ENCODE measurements around the gene PUM1. TPM values are rescaled to one million over a fixed set of nuclear protein-coding genes. Genes with fewer than 3 reads are reported as not detected.

PUM1 gene
- total RNA-seq, 1 experiment from 2014 or later: 109 TPM

DNA sequence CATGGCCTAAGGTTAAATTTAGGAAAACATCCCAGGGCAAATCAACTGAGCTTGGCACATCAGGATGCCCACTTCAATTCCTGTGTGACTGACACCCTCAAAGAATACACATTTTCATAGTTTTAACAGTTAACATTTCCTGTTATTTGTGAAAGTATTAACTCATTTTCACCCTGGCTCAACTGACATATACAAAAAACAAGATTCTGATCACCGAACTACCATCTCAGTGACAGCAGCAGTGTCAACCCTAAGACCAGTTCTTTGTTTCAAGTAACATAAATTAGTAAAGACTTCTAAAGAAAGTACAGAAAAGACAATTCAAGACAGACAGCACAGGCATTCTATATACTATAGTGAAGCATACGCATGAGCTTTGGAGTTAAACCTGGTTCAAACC is 88.0 kb downstream of the PUM1 start:
- TF ChIP-seq, protein P1, sequence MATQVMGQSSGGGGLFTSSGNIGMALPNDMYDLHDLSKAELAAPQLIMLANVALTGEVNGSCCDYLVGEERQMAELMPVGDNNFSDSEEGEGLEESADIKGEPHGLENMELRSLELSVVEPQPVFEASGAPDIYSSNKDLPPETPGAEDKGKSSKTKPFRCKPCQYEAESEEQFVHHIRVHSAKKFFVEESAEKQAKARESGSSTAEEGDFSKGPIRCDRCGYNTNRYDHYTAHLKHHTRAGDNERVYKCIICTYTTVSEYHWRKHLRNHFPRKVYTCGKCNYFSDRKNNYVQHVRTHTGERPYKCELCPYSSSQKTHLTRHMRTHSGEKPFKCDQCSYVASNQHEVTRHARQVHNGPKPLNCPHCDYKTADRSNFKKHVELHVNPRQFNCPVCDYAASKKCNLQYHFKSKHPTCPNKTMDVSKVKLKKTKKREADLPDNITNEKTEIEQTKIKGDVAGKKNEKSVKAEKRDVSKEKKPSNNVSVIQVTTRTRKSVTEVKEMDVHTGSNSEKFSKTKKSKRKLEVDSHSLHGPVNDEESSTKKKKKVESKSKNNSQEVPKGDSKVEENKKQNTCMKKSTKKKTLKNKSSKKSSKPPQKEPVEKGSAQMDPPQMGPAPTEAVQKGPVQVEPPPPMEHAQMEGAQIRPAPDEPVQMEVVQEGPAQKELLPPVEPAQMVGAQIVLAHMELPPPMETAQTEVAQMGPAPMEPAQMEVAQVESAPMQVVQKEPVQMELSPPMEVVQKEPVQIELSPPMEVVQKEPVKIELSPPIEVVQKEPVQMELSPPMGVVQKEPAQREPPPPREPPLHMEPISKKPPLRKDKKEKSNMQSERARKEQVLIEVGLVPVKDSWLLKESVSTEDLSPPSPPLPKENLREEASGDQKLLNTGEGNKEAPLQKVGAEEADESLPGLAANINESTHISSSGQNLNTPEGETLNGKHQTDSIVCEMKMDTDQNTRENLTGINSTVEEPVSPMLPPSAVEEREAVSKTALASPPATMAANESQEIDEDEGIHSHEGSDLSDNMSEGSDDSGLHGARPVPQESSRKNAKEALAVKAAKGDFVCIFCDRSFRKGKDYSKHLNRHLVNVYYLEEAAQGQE (IDR thresholded peaks at IDR 0.05; ENCODE audit: insufficient read depth in 1 of 2, low read depth in 2 of 2, low read length in 1 of 2): no peak
- TF ChIP-seq TCF7L2 (IDR thresholded peaks at IDR 0.05; ENCODE audit: low read depth, low read length) (no peak), POLR2AphosphoS5 (IDR thresholded peaks at IDR 0.05; ENCODE audit: low read depth, low read length) (no peak), SIN3A (IDR thresholded peaks at IDR 0.05; ENCODE audit: borderline replicate concordance, insufficient read depth, low read depth, low read length) (no peak)
- TF ChIP-seq, protein P2, sequence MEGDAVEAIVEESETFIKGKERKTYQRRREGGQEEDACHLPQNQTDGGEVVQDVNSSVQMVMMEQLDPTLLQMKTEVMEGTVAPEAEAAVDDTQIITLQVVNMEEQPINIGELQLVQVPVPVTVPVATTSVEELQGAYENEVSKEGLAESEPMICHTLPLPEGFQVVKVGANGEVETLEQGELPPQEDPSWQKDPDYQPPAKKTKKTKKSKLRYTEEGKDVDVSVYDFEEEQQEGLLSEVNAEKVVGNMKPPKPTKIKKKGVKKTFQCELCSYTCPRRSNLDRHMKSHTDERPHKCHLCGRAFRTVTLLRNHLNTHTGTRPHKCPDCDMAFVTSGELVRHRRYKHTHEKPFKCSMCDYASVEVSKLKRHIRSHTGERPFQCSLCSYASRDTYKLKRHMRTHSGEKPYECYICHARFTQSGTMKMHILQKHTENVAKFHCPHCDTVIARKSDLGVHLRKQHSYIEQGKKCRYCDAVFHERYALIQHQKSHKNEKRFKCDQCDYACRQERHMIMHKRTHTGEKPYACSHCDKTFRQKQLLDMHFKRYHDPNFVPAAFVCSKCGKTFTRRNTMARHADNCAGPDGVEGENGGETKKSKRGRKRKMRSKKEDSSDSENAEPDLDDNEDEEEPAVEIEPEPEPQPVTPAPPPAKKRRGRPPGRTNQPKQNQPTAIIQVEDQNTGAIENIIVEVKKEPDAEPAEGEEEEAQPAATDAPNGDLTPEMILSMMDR (IDR thresholded peaks at IDR 0.05): no peak
- no peak for DNase-seq (ENCODE audit: low read depth, low spot score)
- peaks cover 7% of the 10 kb centered on the region; the same call in 1 of the 2 replicates for H3K36me3 ChIP-seq (ENCODE audit: control insufficient read depth, insufficient read depth, low read length)
- no peaks in the 10 kb centered on the region for H3K9me3 ChIP-seq (ENCODE audit: control insufficient read depth, insufficient read depth, low read depth, low read length)
- no peak overlapping the region for H3K4me3 ChIP-seq (ENCODE audit: low read depth in 2 of 2, low read length in 2 of 2)
- ATAC-seq: no peak
- H3K27ac ChIP-seq (ENCODE audit: low read length): no peak overlapping the region
- no peaks in the 10 kb centered on the region for H3K27me3 ChIP-seq (ENCODE audit: control insufficient read depth, insufficient read depth, low read length)
- H3K4me1 ChIP-seq (ENCODE audit: control insufficient read depth, insufficient read depth, low read length): peaks cover 10% of the 10 kb centered on the region
- in situ Hi-C loops (cut with HindIII; ENCODE audit: low pct_unique_long_range_greater_than_20kb, low sequenced_read_pairs) (no loop called here), intact Hi-C loops (cut with micrococcal nuclease; ENCODE audit: unreplicated experiment) (no loop called here)
- CTCF ChIA-PET: no interaction called here
- no TSS peak for BruUV-seq (replicated peaks)
- POLR2A ChIA-PET: no interaction called here

DNA sequence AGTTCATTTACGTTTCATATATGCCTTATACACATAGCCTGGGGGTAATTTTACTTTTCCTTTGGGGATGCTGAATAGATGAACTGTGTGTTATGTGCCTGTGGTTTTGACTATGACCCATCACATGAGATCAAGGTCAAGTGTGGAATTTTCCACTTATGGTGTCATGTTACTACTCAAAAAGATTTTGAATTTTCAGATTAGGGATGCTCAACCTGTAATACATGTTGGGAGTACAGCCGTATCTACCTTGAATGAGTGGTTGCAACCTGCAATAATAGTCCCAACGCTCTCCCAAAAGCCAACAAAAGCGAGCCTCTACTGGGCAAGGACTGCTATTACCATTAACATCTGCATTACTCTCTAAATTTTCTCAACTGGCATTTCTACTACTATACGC is 88.4 kb downstream of the PUM1 start:
- H3K4me1 ChIP-seq (ENCODE audit: control insufficient read depth, insufficient read depth, low read length): peaks cover 10% of the 10 kb centered on the region
- H3K27me3 ChIP-seq (ENCODE audit: control insufficient read depth, insufficient read depth, low read length): no peaks in the 10 kb centered on the region
- DNase-seq (ENCODE audit: low read depth, low spot score) (no peak), ATAC-seq (peak; percentile 73)
- in situ Hi-C loops (cut with HindIII; ENCODE audit: low pct_unique_long_range_greater_than_20kb, low sequenced_read_pairs) (no loop called here), intact Hi-C loops (cut with micrococcal nuclease; ENCODE audit: unreplicated experiment) (no loop called here)
- CTCF ChIA-PET: no interaction called here
- TF ChIP-seq POLR2AphosphoS5 (IDR thresholded peaks at IDR 0.05; ENCODE audit: low read depth, low read length) (no peak), SIN3A (IDR thresholded peaks at IDR 0.05; ENCODE audit: borderline replicate concordance, insufficient read depth, low read depth, low read length) (no peak), TCF7L2 (IDR thresholded peaks at IDR 0.05; ENCODE audit: low read depth, low read length) (no peak)
- TF ChIP-seq, protein P2 (IDR thresholded peaks at IDR 0.05): no peak; the same call in 1 of the 2 replicates
- TF ChIP-seq, protein P1 (IDR thresholded peaks at IDR 0.05; ENCODE audit: insufficient read depth in 1 of 2, low read depth in 2 of 2, low read length in 1 of 2): no peak
- no peak overlapping the region for H3K27ac ChIP-seq (ENCODE audit: low read length)
- POLR2A ChIA-PET: no interaction called here
- no TSS peak for BruUV-seq (replicated peaks)
- no peaks in the 10 kb centered on the region for H3K9me3 ChIP-seq (ENCODE audit: control insufficient read depth, insufficient read depth, low read depth, low read length)
- no peak overlapping the region for H3K4me3 ChIP-seq (ENCODE audit: low read depth in 2 of 2, low read length in 2 of 2)
- H3K36me3 ChIP-seq (ENCODE audit: control insufficient read depth, insufficient read depth, low read length): peaks cover 7% of the 10 kb centered on the region; the same call in 1 of the 2 replicates

Data from Panc1 (cell line).